H1 (cell line): ENCODE data around the gene GSE1. TPM values are rescaled to one million over a fixed set of nuclear protein-coding genes. Genes with fewer than 3 reads are reported as not detected.

Source experiments
- CTCF ChIA-PET: fragments of 300-600 bp; sonication (Branson Sonifier 250); formaldehyde crosslinking; loops from one replicate; lab custom pipeline; 2021; ENCODE audit not compliant: partially characterized antibody; lab: Charles Lee
- POLR2A ChIA-PET: fragments of 300-600 bp; sonication (Branson Sonifier 250); formaldehyde crosslinking; loops from one replicate; lab custom pipeline; 2021; ENCODE audit warnings: inconsistent platforms; ENCODE audit not compliant: partially characterized antibody; lab: Charles Lee
- DNase-seq, 2 experiments: peaks; one replicate each; pipeline versions ENCODE4 v3.0.0 to v3.0.0-alpha.2; 2010 to 2022; ENCODE audit warnings: low spot score in 2 of 2, low read depth in 1 of 2, mixed read lengths in 1 of 2
- FAIRE-seq: peaks from 2 replicates; lab custom pipeline; 2011; peaks lifted over from hg19 to GRCh38; lab: Jason Lieb, UNC
- H2AFZ ChIP-seq: 2 replicates; pipeline ENCODE4 v1.8.1; 2012; ENCODE audit warnings: low read length, inconsistent platforms
- H2AK5ac ChIP-seq: 2 replicates; pipeline ENCODE4 v1.6.1; 2013; ENCODE audit warnings: low read depth, low read length
- H2BK120ac ChIP-seq: replicated peaks from 2 replicates; pipeline ENCODE3; 2013; ENCODE audit warnings: low read depth, low read length, inconsistent platforms
- H2BK12ac ChIP-seq: 2 replicates; pipeline ENCODE4 v1.6.1; 2013; ENCODE audit warnings: low read depth, low read length
- H2BK15ac ChIP-seq: 2 replicates; pipeline ENCODE4 v1.6.1; 2013; ENCODE audit warnings: low read length
- H2BK20ac ChIP-seq: 2 replicates; pipeline ENCODE4 v1.6.1; 2013; ENCODE audit warnings: low read length
- H2BK5ac ChIP-seq: 2 replicates; pipeline ENCODE4 v1.6.1; 2013; ENCODE audit warnings: low read depth, low read length
- H3K14ac ChIP-seq: 2 replicates; pipeline ENCODE4 v1.6.1; 2013; ENCODE audit warnings: inconsistent platforms; ENCODE audit not compliant: insufficient read length
- H3K18ac ChIP-seq: 2 replicates; pipeline ENCODE4 v1.6.1; 2013; ENCODE audit warnings: low read length; ENCODE audit errors: extremely low read depth
- H3K23ac ChIP-seq: 2 replicates; pipeline ENCODE4 v1.6.1; 2013; ENCODE audit warnings: inconsistent platforms; ENCODE audit not compliant: insufficient read length
- H3K23me2 ChIP-seq: 2 replicates; pipeline ENCODE4 v1.6.1; 2013; ENCODE audit warnings: low read depth, low read length
- H3K27ac ChIP-seq: 2 replicates; pipeline ENCODE4 v1.6.1; 2011; ENCODE audit warnings: low read depth, low read length, inconsistent platforms
- H3K27me3 ChIP-seq, 4 experiments: replicated peaks in 1 of 4; 1 replicate in 1 of 4; 2 replicates in 3 of 4; pipeline versions ENCODE4 v1.6.1 to v1.8.1; 2011 to 2013; ENCODE audit warnings: low read length in 3 of 4, mild to moderate bottlenecking in 3 of 4, inconsistent platforms in 2 of 4, mixed read lengths in 2 of 4, moderate library complexity in 1 of 4; ENCODE audit not compliant: control insufficient read depth in 3 of 4, insufficient read depth in 3 of 4; ENCODE audit errors: extremely low read depth in 1 of 4
- H3K36me3 ChIP-seq, 4 experiments: 2 replicates each; pipeline versions ENCODE4 v1.6.1 to v1.8.1; 2011 to 2013; ENCODE audit warnings: mild to moderate bottlenecking in 4 of 4, low read length in 3 of 4, moderate library complexity in 2 of 4, control low read depth in 1 of 4, inconsistent platforms in 1 of 4; ENCODE audit not compliant: insufficient read depth in 4 of 4, control insufficient read depth in 2 of 4
- H3K4ac ChIP-seq: replicated peaks from 2 replicates; pipeline ENCODE3; 2013; ENCODE audit warnings: low read length, low read depth, mixed read lengths, inconsistent platforms; ENCODE audit not compliant: insufficient read length
- H3K4me1 ChIP-seq, 4 experiments: replicated peaks in 1 of 4; 1 replicate in 1 of 4; 2 replicates in 3 of 4; pipeline versions ENCODE4 v1.6.1 to v1.8.1; 2011 to 2013; ENCODE audit warnings: low read length in 3 of 4, inconsistent platforms in 2 of 4, mixed read lengths in 1 of 4; ENCODE audit not compliant: insufficient read depth in 4 of 4, control insufficient read depth in 3 of 4
- H3K4me2 ChIP-seq, 2 experiments: 2 replicates each; pipeline versions ENCODE4 v1.6.1 to v1.8.1; 2011 to 2013; ENCODE audit warnings: low read depth in 2 of 2, low read length in 2 of 2, control low read depth in 1 of 2, inconsistent platforms in 1 of 2, mild to moderate bottlenecking in 1 of 2; ENCODE audit not compliant: insufficient read depth in 1 of 2
- H3K4me3 ChIP-seq, 4 experiments: fragments of 200-600, 300-600 bp in 1 of 4; sonication (generic), shearing (Covaris generic), sonication (Bioruptor Twin) in 1 of 4; 2 replicates each; pipeline versions ENCODE4 v1.5.1 to v1.8.1; 2011 to 2016; ENCODE audit warnings: low read length in 4 of 4, low read depth in 3 of 4, control low read depth in 2 of 4, inconsistent platforms in 2 of 4, mild to moderate bottlenecking in 2 of 4, mixed read lengths in 1 of 4, moderate library complexity in 1 of 4; ENCODE audit not compliant: insufficient read depth in 2 of 4; ENCODE audit errors: extremely low read depth in 1 of 4
- H3K56ac ChIP-seq: replicated peaks from 2 replicates; pipeline ENCODE3; 2013; ENCODE audit warnings: low read depth, mild to moderate bottlenecking, mixed read lengths, low read length, inconsistent platforms; ENCODE audit not compliant: insufficient read length
- H3K79me1 ChIP-seq: 2 replicates; pipeline ENCODE4 v1.6.1; 2013; ENCODE audit warnings: low read depth, low read length, control low read depth
- H3K79me2 ChIP-seq, 2 experiments: 2 replicates each; pipeline versions ENCODE4 v1.6.1 to v1.8.1; 2012 to 2013; ENCODE audit warnings: low read length in 2 of 2, mild to moderate bottlenecking in 2 of 2, inconsistent platforms in 1 of 2; ENCODE audit not compliant: insufficient read depth in 2 of 2, control insufficient read depth in 1 of 2
- H3K9ac ChIP-seq, 4 experiments: replicated peaks in 1 of 4; 1 replicate in 1 of 4; 2 replicates in 3 of 4; pipeline versions ENCODE4 v1.6.1 to v1.8.1; 2011 to 2013; ENCODE audit warnings: low read depth in 3 of 4, low read length in 3 of 4, control low read depth in 2 of 4, mild to moderate bottlenecking in 2 of 4, moderate library complexity in 2 of 4, inconsistent platforms in 1 of 4; ENCODE audit errors: extremely low read depth in 1 of 4
- H3K9me3 ChIP-seq, 2 experiments: 2 replicates each; pipeline versions ENCODE4 v1.6.1 to v1.8.1; 2012 to 2013; ENCODE audit warnings: mild to moderate bottlenecking in 2 of 2, moderate library complexity in 2 of 2, control low read depth in 1 of 2, inconsistent platforms in 1 of 2, low read depth in 1 of 2, low read length in 1 of 2, mixed read lengths in 1 of 2; ENCODE audit not compliant: insufficient read depth in 2 of 2
- H4K20me1 ChIP-seq, 2 experiments: replicated peaks in 1 of 2; 2 replicates each; pipeline versions ENCODE3 to v1.8.1; 2011 to 2013; ENCODE audit warnings: inconsistent platforms in 2 of 2, low read length in 2 of 2, mild to moderate bottlenecking in 1 of 2; ENCODE audit not compliant: insufficient read depth in 2 of 2, control insufficient read depth in 1 of 2
- H4K5ac ChIP-seq: 2 replicates; pipeline ENCODE4 v1.6.1; 2013; ENCODE audit warnings: low read length, low read depth, mixed read lengths, inconsistent platforms; ENCODE audit not compliant: insufficient read length
- H4K8ac ChIP-seq: 2 replicates; pipeline ENCODE4 v1.8.0; 2013; ENCODE audit warnings: mild to moderate bottlenecking, moderate library complexity, low read length, inconsistent platforms; ENCODE audit not compliant: insufficient read depth; ENCODE audit errors: extremely low read depth
- H4K91ac ChIP-seq: replicated peaks from 2 replicates; pipeline ENCODE3; 2013; ENCODE audit warnings: low read length, mixed read lengths, inconsistent platforms; ENCODE audit not compliant: insufficient read length
- CBX5 ChIP-seq: fragments of 300-800, 300-1000 bp; sonication (generic); IDR thresholded peaks from 2 replicates; pipeline ENCODE4 v1.7.1; 2016; ENCODE audit warnings: antibody characterized with exemption, low read length, low read depth
- CEBPB ChIP-seq: IDR thresholded peaks from 2 replicates; pipeline ENCODE4 v1.6.1; 2012; ENCODE audit warnings: low read depth, low read length
- CREB1 ChIP-seq: IDR thresholded peaks from 2 replicates; pipeline ENCODE4 v1.6.1; 2012; ENCODE audit warnings: inconsistent platforms
- E2F6 ChIP-seq: IDR thresholded peaks from 2 replicates; pipeline ENCODE4 v1.6.1; 2012; ENCODE audit warnings: inconsistent platforms
- GTF2F1 ChIP-seq: IDR thresholded peaks from 2 replicates; pipeline ENCODE4 v1.6.1; 2012; ENCODE audit warnings: low read depth, low read length, improper control_type of control experiment, borderline replicate concordance
- HDAC6 ChIP-seq: IDR thresholded peaks from one replicate; pipeline ENCODE4 v1.7.1; 2012; ENCODE audit warnings: low read depth, mild to moderate bottlenecking, inconsistent platforms, low read length, moderate library complexity
- NANOG ChIP-seq: IDR thresholded peaks from 2 replicates; pipeline ENCODE4 v1.6.1; 2011; ENCODE audit warnings: low read length, low read depth, mild to moderate bottlenecking, inconsistent platforms; ENCODE audit not compliant: insufficient read depth, poor library complexity, severe bottlenecking
- POU5F1 ChIP-seq: IDR thresholded peaks from 2 replicates; pipeline ENCODE4 v1.6.1; 2011; ENCODE audit warnings: low read depth, mild to moderate bottlenecking, low read length, moderate library complexity
- RAD21 ChIP-seq, 2 experiments: IDR thresholded peaks in 1 of 2; conservative IDR thresholded peaks in 1 of 2; 2 replicates each; pipeline ENCODE4 v1.6.1; 2011; ENCODE audit warnings: low read depth in 2 of 2, low read length in 2 of 2, improper control_type of control experiment in 1 of 2, inconsistent platforms in 1 of 2, mild to moderate bottlenecking in 1 of 2, moderate library complexity in 1 of 2
- RNF2 ChIP-seq: fragments of 200-900, 300-1000 bp; sonication (generic); IDR thresholded peaks from 2 replicates; pipeline ENCODE4 v1.7.1; 2016; ENCODE audit warnings: borderline replicate concordance, low read depth, mild to moderate bottlenecking, antibody characterized with exemption, low read length; ENCODE audit not compliant: poor library complexity, severe bottlenecking; ENCODE audit errors: missing control alignments
- SAP30 ChIP-seq: fragments of 300-600 bp; sonication (generic); IDR thresholded peaks from 2 replicates; pipeline ENCODE4 v1.7.1; 2012; ENCODE audit warnings: low read length, moderate library complexity, mild to moderate bottlenecking, inconsistent platforms; ENCODE audit not compliant: insufficient read depth, insufficient replicate concordance
- SIRT6 ChIP-seq: IDR thresholded peaks from one replicate; pipeline ENCODE4 v1.7.1; 2012; ENCODE audit warnings: low read length, inconsistent platforms
- TAF7 ChIP-seq: optimal IDR thresholded peaks from 2 replicates; pipeline ENCODE3; 2011; ENCODE audit warnings: low read depth, mild to moderate bottlenecking, inconsistent platforms, low read length, moderate library complexity, borderline replicate concordance
- polyA plus RNA-seq, 7 experiments: library from polyadenylated mRNA; depleted of rRNA in 3 of 7; stranded (reverse) in 5 of 7; unstranded in 2 of 7; fragments of >200 nt in 5 of 7; fragments of 200-250 nt in 2 of 7; gene quantifications; 1 replicate in 5 of 7; 2 replicates in 1 of 7; 4 replicates in 1 of 7; pipeline versions ENCODE4 v1.2.1 to v1.2.3, GENCODE V29; 2011 to 2013; ENCODE audit warnings: missing spikeins in 2 of 7, mixed read lengths in 2 of 7
- total RNA-seq: library from RNA; stranded (reverse); fragmentation: NEBNext Ultra II Directional; extraction: Animal tissue kit (Norgen Biotek cat#: 25700); gene quantifications from 2 replicates; pipeline ENCODE4 v1.2.1, GENCODE V29; 2021

Gene GSE1
- total and polyA plus RNA-seq, 2 of the 8 experiments (the other 6 are each of a cell fraction or from before 2014, with no cell fraction given) = 26.0 to 65.6 TPM

- H2BK15ac ChIP-seq = no peak overlapping the region
- ChIA-PET CTCF (interaction anchor here (0.6 to 37.0 kb wide), 13 partner anchors 9 to 537 kb away, joined by 3 to 620 read pairs (median 5); no protein-coding TSS in a partner anchor), POLR2A (interaction anchor here (1.8 to 9.5 kb wide), 4 partner anchors 8 to 33 kb away, joined by 5 to 77 read pairs (median 12); no protein-coding TSS in a partner anchor)
- no peak overlapping the region for H2BK120ac ChIP-seq
- no peak overlapping the region for H4K91ac ChIP-seq
- no peak for DNase-seq
- H3K79me1 ChIP-seq = peaks cover 11% of the 10 kb centered on the region
- no peak overlapping the region for H2BK5ac ChIP-seq
- no peak overlapping the region for H3K9ac ChIP-seq
- H3K36me3 ChIP-seq = peaks cover 21 to 39% (median 25%) of the 10 kb centered on the region in 4 experiments
- H2AFZ ChIP-seq = no peak overlapping the region
- H4K5ac ChIP-seq = no peak overlapping the region
- no peak overlapping the region for H3K4me2 ChIP-seq
- peaks cover 0 to 39% of the 10 kb centered on the region in 2 experiments; a peak in 2 of 4 replicates for H3K79me2 ChIP-seq
- 0 out of 2 replicates have a peak overlapping the region, but pooled peaks have one; percentile 80 for H4K8ac ChIP-seq
- H3K18ac ChIP-seq = no peak overlapping the region
- no peak overlapping the region for H3K4me3 ChIP-seq
- no peak overlapping the region for H2BK12ac ChIP-seq
- peaks cover 3 to 22% of the 10 kb centered on the region in 2 experiments for H4K20me1 ChIP-seq
- no peaks in the 10 kb centered on the region for H3K27me3 ChIP-seq
- no peak overlapping the region for H3K27ac ChIP-seq
- no peak overlapping the region for H2AK5ac ChIP-seq
- no peaks in the 10 kb centered on the region; the same call in 1 of the 2 replicates for H3K23me2 ChIP-seq
- no peak overlapping the region for H3K23ac ChIP-seq
- FAIRE-seq = no peak
- H3K4ac ChIP-seq = no peak overlapping the region
- no peak overlapping the region for H3K56ac ChIP-seq
- H3K4me1 ChIP-seq = peaks cover 0 to 5% (median 0%) of the 10 kb centered on the region in 4 experiments; a peak in 1 of 7 replicates
- no peak overlapping the region for H2BK20ac ChIP-seq
- H3K14ac ChIP-seq = no peak overlapping the region
- no peaks in the 10 kb centered on the region for H3K9me3 ChIP-seq
- TF ChIP-seq SAP30 (no peak), CREB1 (no peak), NANOG (no peak), POU5F1 (no peak), CEBPB (no peak), RAD21 (IDR thresholded peaks at IDR 0.05 in 1 of 2, conservative IDR thresholded peaks at IDR 0.05 in 1 of 2; ENCODE audit: low read depth in 2 of 2, low read length in 2 of 2) (no peak), SIRT6 (no peak), TAF7 (no peak), CBX5 (no peak), RNF2 (no peak), GTF2F1 (no peak), HDAC6 (no peak), E2F6 (no peak)
These were observed 70.2 kb downstream of the GSE1 start for GRCh38 chr16:85683363-85683762.
